SU-DHL-6 (cell line): ENCODE data around the gene HOXB6.

Experiments used
- EZH2phosphoT487 ChIP-seq: fragments of 200-600 bp; sonication (generic), shearing (Covaris generic); conservative IDR thresholded peaks from 2 replicates; pipeline ENCODE4 v1.6.1; 2018; ENCODE audit warnings: mild to moderate bottlenecking, antibody characterized with exemption, low read length, moderate library complexity, mixed read lengths
- TF ChIP-seq, protein P1 (sequence below): fragments of 200-600 bp; sonication (generic); IDR thresholded peaks from one replicate; pipeline ENCODE4 v1.5.1; 2017; ENCODE audit warnings: antibody characterized with exemption, mild to moderate bottlenecking, low read length, moderate library complexity; ENCODE audit not compliant: insufficient read depth, poor library complexity, severe bottlenecking

DNA sequence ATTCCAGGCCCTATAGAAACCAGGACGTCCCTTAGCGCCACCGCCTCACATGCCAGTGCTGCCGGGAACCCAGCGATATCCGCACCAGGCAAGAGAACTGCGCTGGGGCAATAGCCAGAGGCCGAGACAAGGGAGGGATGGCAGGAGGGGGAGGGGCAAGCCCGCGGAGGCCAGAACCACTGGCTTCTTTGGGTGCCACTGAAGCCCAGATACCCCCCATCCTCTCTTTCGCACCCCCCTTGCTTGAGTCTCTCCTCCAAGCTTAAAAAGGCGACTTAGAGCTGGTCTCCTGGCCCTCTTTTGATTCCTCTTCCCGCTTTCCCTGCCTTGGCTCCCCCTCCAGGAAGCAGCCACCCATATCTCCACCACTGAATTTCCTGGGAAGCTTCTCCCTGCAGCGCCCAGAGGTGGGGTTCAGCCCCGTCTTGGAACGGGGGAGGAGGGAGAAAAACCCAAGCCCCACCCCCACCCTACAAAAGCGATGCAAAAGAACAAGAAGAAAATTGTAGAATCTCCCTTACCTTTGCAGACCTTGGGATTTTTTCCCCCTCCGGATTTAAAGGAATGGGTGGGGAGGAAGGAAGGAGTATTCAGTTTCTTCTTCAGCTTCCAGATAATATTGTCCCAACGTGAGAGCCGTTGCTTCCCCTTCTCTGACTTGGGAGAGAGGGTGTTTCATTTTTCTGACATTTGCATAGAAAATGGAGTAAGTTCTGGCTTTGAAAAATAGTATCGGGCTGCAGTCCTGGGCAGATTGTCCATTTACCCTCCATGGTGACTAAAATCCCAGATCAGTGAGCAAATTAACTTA, 622 bp downstream of the HOXB6 start:
- TF ChIP-seq, protein P1, sequence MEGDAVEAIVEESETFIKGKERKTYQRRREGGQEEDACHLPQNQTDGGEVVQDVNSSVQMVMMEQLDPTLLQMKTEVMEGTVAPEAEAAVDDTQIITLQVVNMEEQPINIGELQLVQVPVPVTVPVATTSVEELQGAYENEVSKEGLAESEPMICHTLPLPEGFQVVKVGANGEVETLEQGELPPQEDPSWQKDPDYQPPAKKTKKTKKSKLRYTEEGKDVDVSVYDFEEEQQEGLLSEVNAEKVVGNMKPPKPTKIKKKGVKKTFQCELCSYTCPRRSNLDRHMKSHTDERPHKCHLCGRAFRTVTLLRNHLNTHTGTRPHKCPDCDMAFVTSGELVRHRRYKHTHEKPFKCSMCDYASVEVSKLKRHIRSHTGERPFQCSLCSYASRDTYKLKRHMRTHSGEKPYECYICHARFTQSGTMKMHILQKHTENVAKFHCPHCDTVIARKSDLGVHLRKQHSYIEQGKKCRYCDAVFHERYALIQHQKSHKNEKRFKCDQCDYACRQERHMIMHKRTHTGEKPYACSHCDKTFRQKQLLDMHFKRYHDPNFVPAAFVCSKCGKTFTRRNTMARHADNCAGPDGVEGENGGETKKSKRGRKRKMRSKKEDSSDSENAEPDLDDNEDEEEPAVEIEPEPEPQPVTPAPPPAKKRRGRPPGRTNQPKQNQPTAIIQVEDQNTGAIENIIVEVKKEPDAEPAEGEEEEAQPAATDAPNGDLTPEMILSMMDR: no peak
- no peak for TF ChIP-seq EZH2phosphoT487
